Keratinocyte (primary cell): ENCODE results near the gene TMEM80. TPM values are rescaled to one million over a fixed set of nuclear protein-coding genes. Genes with fewer than 3 reads are reported as not detected.

Source experiments
- DNase-seq: peaks from one replicate; pipeline ENCODE4 v3.0.0-alpha.2; 2011; ENCODE audit warnings: low read depth, missing footprints, low spot score
- FAIRE-seq: peaks from 2 replicates; lab custom pipeline; 2011; peaks lifted over from hg19 to GRCh38; lab: Jason Lieb, UNC
- H2AFZ ChIP-seq: 2 replicates; pipeline ENCODE4 v1.6.0; 2012; ENCODE audit warnings: low read length, control low read depth, inconsistent platforms; ENCODE audit not compliant: control insufficient read depth
- H3K27ac ChIP-seq: 2 replicates; pipeline ENCODE4 v1.5.1; 2011; ENCODE audit warnings: low read length; ENCODE audit not compliant: control insufficient read depth, insufficient read depth
- H3K27me3 ChIP-seq: 3 replicates; pipeline ENCODE4 v1.6.0; 2011; ENCODE audit warnings: low read length; ENCODE audit not compliant: control insufficient read depth, insufficient read depth; ENCODE audit errors: extremely low read depth
- H3K36me3 ChIP-seq, 2 experiments: 2 replicates in 1 of 2; 3 replicates in 1 of 2; pipeline ENCODE4 v1.5.1; 2011; ENCODE audit warnings: low read length in 2 of 2, mild to moderate bottlenecking in 1 of 2; ENCODE audit not compliant: control insufficient read depth in 2 of 2, insufficient read depth in 2 of 2; ENCODE audit errors: extremely low read depth in 1 of 2
- H3K4me1 ChIP-seq: 3 replicates; pipeline ENCODE4 v1.5.1; 2011; ENCODE audit warnings: low read length; ENCODE audit not compliant: control insufficient read depth, insufficient read depth; ENCODE audit errors: extremely low read depth
- H3K4me2 ChIP-seq: 3 replicates; pipeline ENCODE4 v1.6.0; 2011; ENCODE audit warnings: low read depth, low read length; ENCODE audit not compliant: control insufficient read depth, insufficient read depth; ENCODE audit errors: extremely low read depth
- H3K4me3 ChIP-seq, 3 experiments: fragments of 200-600 bp in 1 of 3; sonication (generic) in 1 of 3; 2 replicates in 2 of 3; 3 replicates in 1 of 3; pipeline ENCODE4 v1.5.1; 2011 to 2016; ENCODE audit warnings: low read length in 3 of 3, mild to moderate bottlenecking in 3 of 3, control low read depth in 2 of 3, inconsistent platforms in 1 of 3, low read depth in 1 of 3, mixed read lengths in 1 of 3, mixed run types in 1 of 3, moderate library complexity in 1 of 3; ENCODE audit not compliant: control insufficient read depth in 2 of 3, insufficient read depth in 2 of 3; ENCODE audit errors: extremely low read depth in 1 of 3
- H3K79me2 ChIP-seq: 2 replicates; pipeline ENCODE4 v1.6.0; 2012; ENCODE audit warnings: low read length; ENCODE audit not compliant: control insufficient read depth, insufficient read depth
- H3K9ac ChIP-seq: 3 replicates; pipeline ENCODE4 v1.6.0; 2011; ENCODE audit warnings: low read length; ENCODE audit not compliant: control insufficient read depth, insufficient read depth; ENCODE audit errors: extremely low read depth
- H3K9me1 ChIP-seq: 3 replicates; pipeline ENCODE4 v1.6.0; 2011; ENCODE audit warnings: low read length; ENCODE audit not compliant: control insufficient read depth, insufficient read depth; ENCODE audit errors: extremely low read depth
- H3K9me3 ChIP-seq: 2 replicates; pipeline ENCODE4 v1.5.1; 2012; ENCODE audit warnings: low read depth, low read length; ENCODE audit not compliant: control insufficient read depth
- H4K20me1 ChIP-seq: 3 replicates; pipeline ENCODE4 v1.6.0; 2011; ENCODE audit warnings: low read length; ENCODE audit not compliant: control insufficient read depth, insufficient read depth; ENCODE audit errors: extremely low read depth
- CTCF ChIP-seq, 3 experiments: IDR thresholded peaks in 1 of 3; conservative IDR thresholded peaks in 1 of 3; optimal IDR thresholded peaks in 1 of 3; 2 replicates in 2 of 3; 3 replicates in 1 of 3; pipeline versions ENCODE3 to v1.5.1; 2011; ENCODE audit warnings: low read length in 3 of 3, mild to moderate bottlenecking in 3 of 3, moderate library complexity in 2 of 3, control low read depth in 1 of 3, inconsistent platforms in 1 of 3; ENCODE audit not compliant: insufficient read depth in 2 of 3; ENCODE audit errors: extremely low read depth in 1 of 3
- EZH2 ChIP-seq: IDR thresholded peaks from one replicate; pipeline ENCODE4 v1.6.1; 2012; ENCODE audit warnings: inconsistent platforms, mild to moderate bottlenecking, low read length, moderate library complexity
- dilution Hi-C: fragments of 300-500 bp; cut with MboI; formaldehyde crosslinking; loops from one replicate; pipeline ENCODE4 v1.7.0; 2020; ENCODE audit warnings: low sequenced_read_pairs; ENCODE audit not compliant: extremely low pct_ligation_motif_present
- polyA plus RNA-seq, 5 experiments: library from polyadenylated mRNA; depleted of rRNA in 3 of 5; stranded (reverse) in 3 of 5; stranded (forward) in 1 of 5; unstranded in 1 of 5; fragments of >200 nt; gene quantifications; 1 replicate in 1 of 5; 2 replicates in 3 of 5; 3 replicates in 1 of 5; pipeline versions ENCODE4 v1.2.1 to v1.2.3, GENCODE V29; 2011 to 2012; ENCODE audit warnings: missing spikeins in 2 of 5, low read depth in 1 of 5, low replicate concordance in 1 of 5

Gene TMEM80
- polyA plus RNA-seq, 1 donor (not counting 4 experiments of a cell fraction or from before 2014, with no cell fraction given), result 29.8 TPM

GRCh38 chr11:709109-709997 lies 13.7 kb downstream of the TMEM80 start:
- FAIRE-seq (no peak), DNase-seq (no peak)
- Histone ChIP-seq H3K4me2 (no peak overlapping the region), H4K20me1 (no peaks in the 10 kb centered on the region), H3K9ac (no peak overlapping the region), H3K4me3 (no peak overlapping the region), H3K9me1 (peaks cover 2% of the 10 kb centered on the region), H3K27me3 (no peaks in the 10 kb centered on the region), H2AFZ (no peak overlapping the region), H3K9me3 (no peaks in the 10 kb centered on the region), H3K4me1 (peaks cover 20% of the 10 kb centered on the region), H3K27ac (no peak overlapping the region), H3K79me2 (peaks cover 36% of the 10 kb centered on the region), H3K36me3 (peaks cover 0 to 11% of the 10 kb centered on the region in 2 experiments)
- TF ChIP-seq CTCF (optimal IDR thresholded peaks at IDR 0.05 in 1 of 3, IDR thresholded peaks at IDR 0.05 in 1 of 3, conservative IDR thresholded peaks at IDR 0.05 in 1 of 3; ENCODE audit: extremely low read depth in 1 of 3, insufficient read depth in 2 of 3, low read length in 3 of 3) (no peak), EZH2 (no peak)
- dilution Hi-C loops, result no loop called here

- Histone ChIP-seq H3K4me2 (no peak overlapping the region), H3K27me3 (no peaks in the 10 kb centered on the region), H3K79me2 (peaks cover 14% of the 10 kb centered on the region), H4K20me1 (peaks cover 3% of the 10 kb centered on the region), H3K9me1 (peaks cover 2% of the 10 kb centered on the region), H3K27ac (no peak overlapping the region), H3K36me3 (peaks cover 2 to 13% of the 10 kb centered on the region in 2 experiments), H3K4me3 (no peak overlapping the region), H3K9me3 (no peaks in the 10 kb centered on the region), H3K4me1 (no peaks in the 10 kb centered on the region), H3K9ac (no peak overlapping the region), H2AFZ (no peak overlapping the region)
- dilution Hi-C loops, result no loop called here
- DNase-seq (no peak), FAIRE-seq (no peak)
- no peak for TF ChIP-seq CTCF (optimal IDR thresholded peaks at IDR 0.05 in 1 of 3, IDR thresholded peaks at IDR 0.05 in 1 of 3, conservative IDR thresholded peaks at IDR 0.05 in 1 of 3; ENCODE audit: extremely low read depth in 1 of 3, insufficient read depth in 2 of 3, low read length in 3 of 3)
- TF ChIP-seq EZH2, result no peak
Observed at GRCh38 chr11:714436-714835, 18.8 kb downstream of the TMEM80 start.
